Panc1 (cell line): ENCODE data around the gene DDX31. TPM values are rescaled to one million over a fixed set of nuclear protein-coding genes. Genes with fewer than 3 reads are reported as not detected.

ENCODE experiments used
- ATAC-seq: fragments of 200-7000 bp; cut with Tn5 transposase; 2 replicates; pipeline ENCODE4 v1.9.1; 2020; ENCODE audit warnings: mild to moderate bottlenecking, moderate library complexity
- BruUV-seq: library from RNA; stranded (reverse); fragments of 400-500 nt; replicated peaks from 2 replicates; lab custom pipeline; 2021; lab: Mats Ljungman, UMichigan
- CTCF ChIA-PET: fragments of 300-600 bp; sonication (Branson Sonifier 250); formaldehyde crosslinking; loops from one replicate; lab custom pipeline; 2022; ENCODE audit warnings: antibody characterized with exemption; lab: Charles Lee
- POLR2A ChIA-PET: fragments of 300-600 bp; sonication (Branson Sonifier 250); formaldehyde crosslinking; loops from one replicate; lab custom pipeline; 2022; ENCODE audit warnings: antibody characterized with exemption; lab: Charles Lee
- DNase-seq: peaks from one replicate; pipeline ENCODE4 v3.0.0-alpha.2; 2010; ENCODE audit warnings: low read depth, low spot score
- H3K27ac ChIP-seq: 2 replicates; pipeline ENCODE4 v1.5.1; 2011; ENCODE audit warnings: mild to moderate bottlenecking, low read length, inconsistent platforms
- H3K27me3 ChIP-seq: fragments of 200-500 bp; sonication (Bioruptor generic); 2 replicates; pipeline ENCODE4 v1.6.0; 2014; ENCODE audit warnings: low read length, inconsistent platforms; ENCODE audit not compliant: control insufficient read depth, insufficient read depth
- H3K36me3 ChIP-seq: fragments of 200-500 bp; sonication (Bioruptor generic); 2 replicates; pipeline ENCODE4 v1.5.1; 2014; ENCODE audit warnings: inconsistent platforms, mild to moderate bottlenecking, low read length, moderate library complexity; ENCODE audit not compliant: control insufficient read depth, insufficient read depth
- H3K4me1 ChIP-seq: 2 replicates; pipeline ENCODE4 v1.5.1; 2011; ENCODE audit warnings: inconsistent platforms, mild to moderate bottlenecking, low read length, moderate library complexity; ENCODE audit not compliant: control insufficient read depth, insufficient read depth
- H3K4me3 ChIP-seq, 2 experiments: 2 replicates each; pipeline ENCODE4 v1.5.1; 2011 to 2012; ENCODE audit warnings: low read depth in 2 of 2, low read length in 2 of 2, mild to moderate bottlenecking in 2 of 2, inconsistent platforms in 1 of 2, moderate library complexity in 1 of 2
- H3K9me3 ChIP-seq: fragments of 200-500 bp; sonication (Bioruptor generic); 2 replicates; pipeline ENCODE4 v1.5.1; 2014; ENCODE audit warnings: low read depth, mild to moderate bottlenecking, inconsistent platforms, low read length, moderate library complexity; ENCODE audit not compliant: control insufficient read depth, insufficient read depth
- CTCF ChIP-seq: fragments of 450-650 bp; IDR thresholded peaks from 2 replicates; pipeline ENCODE4 v1.5.1; 2017; ENCODE audit warnings: mild to moderate bottlenecking
- POLR2AphosphoS5 ChIP-seq: IDR thresholded peaks from 2 replicates; pipeline ENCODE4 v1.6.1; 2012; ENCODE audit warnings: mild to moderate bottlenecking, low read depth, low read length, moderate library complexity
- SIN3A ChIP-seq: IDR thresholded peaks from 2 replicates; pipeline ENCODE4 v1.6.1; 2012; ENCODE audit warnings: low read depth, mild to moderate bottlenecking, low read length, moderate library complexity, borderline replicate concordance; ENCODE audit not compliant: insufficient read depth
- TCF7L2 ChIP-seq: IDR thresholded peaks from 2 replicates; pipeline ENCODE4 v1.6.1; 2011; ENCODE audit warnings: mild to moderate bottlenecking, low read depth, low read length, inconsistent platforms
- in situ Hi-C: cut with HindIII; loops from 2 replicates; pipeline ENCODE4 v1.10.0; 2016; ENCODE audit warnings: low sequenced_read_pairs, low pct_unique_long_range_greater_than_20kb
- intact Hi-C: fragments of 100-400 bp; cut with micrococcal nuclease; formaldehyde crosslinking; loops from one replicate; pipeline ENCODE4 v1.10.0; 2022; ENCODE audit not compliant: unreplicated experiment
- total RNA-seq: library from RNA; stranded (reverse); gene quantifications from one replicate; pipeline ENCODE4 v1.2.1, GENCODE V29; 2021; ENCODE audit not compliant: unreplicated experiment
- TF ChIP-seq, protein P1 (sequence below), 2 experiments: IDR thresholded peaks; 2 replicates each; pipeline ENCODE4 v1.6.1; 2011 to 2012; ENCODE audit warnings: low read depth in 2 of 2, control low read depth in 1 of 2, low read length in 1 of 2, mild to moderate bottlenecking in 1 of 2, moderate library complexity in 1 of 2; ENCODE audit not compliant: insufficient read depth in 1 of 2

Gene DDX31
- total RNA-seq, 1 experiment from 2014 or later = 17.5 TPM

- TF ChIP-seq POLR2AphosphoS5 (no peak), CTCF (no peak), SIN3A (no peak), TCF7L2 (no peak)
- TF ChIP-seq, protein P1, sequence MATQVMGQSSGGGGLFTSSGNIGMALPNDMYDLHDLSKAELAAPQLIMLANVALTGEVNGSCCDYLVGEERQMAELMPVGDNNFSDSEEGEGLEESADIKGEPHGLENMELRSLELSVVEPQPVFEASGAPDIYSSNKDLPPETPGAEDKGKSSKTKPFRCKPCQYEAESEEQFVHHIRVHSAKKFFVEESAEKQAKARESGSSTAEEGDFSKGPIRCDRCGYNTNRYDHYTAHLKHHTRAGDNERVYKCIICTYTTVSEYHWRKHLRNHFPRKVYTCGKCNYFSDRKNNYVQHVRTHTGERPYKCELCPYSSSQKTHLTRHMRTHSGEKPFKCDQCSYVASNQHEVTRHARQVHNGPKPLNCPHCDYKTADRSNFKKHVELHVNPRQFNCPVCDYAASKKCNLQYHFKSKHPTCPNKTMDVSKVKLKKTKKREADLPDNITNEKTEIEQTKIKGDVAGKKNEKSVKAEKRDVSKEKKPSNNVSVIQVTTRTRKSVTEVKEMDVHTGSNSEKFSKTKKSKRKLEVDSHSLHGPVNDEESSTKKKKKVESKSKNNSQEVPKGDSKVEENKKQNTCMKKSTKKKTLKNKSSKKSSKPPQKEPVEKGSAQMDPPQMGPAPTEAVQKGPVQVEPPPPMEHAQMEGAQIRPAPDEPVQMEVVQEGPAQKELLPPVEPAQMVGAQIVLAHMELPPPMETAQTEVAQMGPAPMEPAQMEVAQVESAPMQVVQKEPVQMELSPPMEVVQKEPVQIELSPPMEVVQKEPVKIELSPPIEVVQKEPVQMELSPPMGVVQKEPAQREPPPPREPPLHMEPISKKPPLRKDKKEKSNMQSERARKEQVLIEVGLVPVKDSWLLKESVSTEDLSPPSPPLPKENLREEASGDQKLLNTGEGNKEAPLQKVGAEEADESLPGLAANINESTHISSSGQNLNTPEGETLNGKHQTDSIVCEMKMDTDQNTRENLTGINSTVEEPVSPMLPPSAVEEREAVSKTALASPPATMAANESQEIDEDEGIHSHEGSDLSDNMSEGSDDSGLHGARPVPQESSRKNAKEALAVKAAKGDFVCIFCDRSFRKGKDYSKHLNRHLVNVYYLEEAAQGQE (IDR thresholded peaks at IDR 0.05; ENCODE audit: insufficient read depth in 1 of 2, low read depth in 2 of 2, low read length in 1 of 2) = no peak
- Histone ChIP-seq H3K36me3 (no peaks in the 10 kb centered on the region), H3K4me3 (no peak overlapping the region), H3K4me1 (no peaks in the 10 kb centered on the region), H3K27me3 (no peaks in the 10 kb centered on the region), H3K27ac (no peak overlapping the region), H3K9me3 (no peaks in the 10 kb centered on the region)
- ChIA-PET CTCF (no interaction called here), POLR2A (no interaction called here)
- BruUV-seq = no TSS peak
- DNase-seq (no peak), ATAC-seq (no peak)
- in situ Hi-C loops (no loop called here), intact Hi-C loops (no loop called here)
Observed at GRCh38 chr9:132595319-132595718, 74.5 kb downstream of the DDX31 start.

GRCh38 chr9:132594412-132594811, 75.4 kb downstream of the DDX31 start:
- BruUV-seq = no TSS peak
- CTCF ChIA-PET = no interaction called here

More at GRCh38 chr9:132594412-132594811, 75.4 kb downstream of the DDX31 start:
- ATAC-seq (no peak), DNase-seq (no peak)
- POLR2A ChIA-PET = no interaction called here
- Histone ChIP-seq H3K9me3 (no peaks in the 10 kb centered on the region), H3K4me1 (no peaks in the 10 kb centered on the region), H3K27me3 (no peaks in the 10 kb centered on the region; the same call in 1 of the 2 replicates), H3K27ac (no peak overlapping the region), H3K36me3 (no peaks in the 10 kb centered on the region), H3K4me3 (no peak overlapping the region)
- intact Hi-C loops = no loop called here
- TF ChIP-seq, protein P1 (IDR thresholded peaks at IDR 0.05; ENCODE audit: insufficient read depth in 1 of 2, low read depth in 2 of 2, low read length in 1 of 2) = no peak
- TF ChIP-seq CTCF (no peak), POLR2AphosphoS5 (no peak), TCF7L2 (no peak), SIN3A (no peak)
- in situ Hi-C loops = no loop called here
